GM18499 (cell line): ENCODE data around the gene BEST3.

Source experiments
- ATAC-seq: cut with Tn5 transposase; IDR thresholded peaks from one replicate; pipeline ENCODE4 v1.9.1; 2021; ENCODE audit warnings: moderate number of reproducible peaks; ENCODE audit not compliant: insufficient read depth, unreplicated experiment

The BEST3 gene

DNA sequence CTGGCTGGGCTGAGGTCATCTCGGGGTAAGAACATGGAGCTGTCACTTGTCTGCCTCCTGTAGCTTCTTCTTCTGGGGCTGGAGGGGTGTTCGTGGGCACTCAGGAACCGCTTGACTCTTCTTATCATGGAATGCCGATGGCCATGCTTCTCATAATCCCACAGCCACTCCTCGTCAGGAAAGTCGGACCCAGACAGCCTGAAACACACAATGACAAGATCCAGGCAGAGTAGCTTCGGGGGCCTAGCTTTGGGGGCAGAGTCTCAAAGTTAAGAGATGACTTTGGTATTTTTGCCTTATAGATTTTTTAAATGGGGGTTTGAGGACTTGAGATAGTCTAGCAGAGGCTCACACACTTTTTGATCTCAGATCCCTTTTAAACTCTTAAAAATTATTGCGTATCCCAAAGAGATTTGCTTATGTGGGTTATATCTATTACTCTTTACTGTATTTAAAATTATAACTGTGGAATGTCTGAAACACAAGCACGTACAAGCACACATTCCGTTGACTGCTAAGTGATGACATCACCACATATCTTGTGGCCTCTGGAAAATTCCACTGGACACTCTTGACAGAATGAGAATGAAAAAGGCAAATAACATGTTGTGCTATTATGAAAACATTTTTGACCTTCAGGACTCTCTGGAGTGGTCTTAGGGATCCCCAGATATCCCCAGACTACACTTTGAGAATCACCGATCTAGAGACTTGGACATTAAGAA lies 43.3 kb downstream of the BEST3 start:
- no peak for ATAC-seq

DNA sequence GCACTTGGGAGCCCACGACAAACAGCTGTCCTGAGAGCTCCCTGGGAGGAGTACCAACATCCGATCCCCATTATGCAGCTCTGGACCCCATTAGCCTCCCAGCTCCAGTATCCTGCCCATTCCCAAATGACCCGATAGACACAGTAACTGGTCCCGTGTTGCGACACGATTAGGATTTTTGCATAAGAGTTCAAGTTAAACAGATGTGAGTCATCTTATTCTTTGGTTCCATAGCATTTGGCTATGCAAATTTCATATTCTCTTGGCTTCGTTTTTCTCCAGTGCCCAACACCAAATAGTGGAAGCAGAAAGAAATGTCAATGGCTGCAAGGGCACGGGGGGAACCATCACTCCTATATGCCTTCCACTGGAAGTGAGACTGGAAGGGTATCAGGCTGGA lies 45.4 kb downstream of the BEST3 start:
- no peak for ATAC-seq

DNA sequence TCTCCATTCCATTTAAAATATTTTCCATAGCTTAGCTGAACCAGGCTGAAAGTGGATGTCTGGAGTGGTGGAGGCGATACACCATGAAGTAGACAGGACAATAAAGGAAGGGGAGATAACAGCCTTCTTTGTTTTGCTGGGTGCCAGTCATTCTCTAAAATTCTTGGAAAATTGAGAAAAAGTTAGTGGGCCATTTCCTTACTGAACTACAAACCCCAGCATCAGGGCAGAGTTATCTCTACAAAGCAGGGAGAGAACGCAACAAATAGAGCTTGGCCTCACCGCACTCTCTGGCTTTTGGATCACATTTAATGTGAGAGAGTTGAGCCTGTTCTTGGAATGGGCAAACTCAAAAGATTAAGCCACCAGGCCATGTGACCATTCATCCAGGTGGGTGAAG lies 47.2 kb downstream of the BEST3 start:
- no peak for ATAC-seq

DNA sequence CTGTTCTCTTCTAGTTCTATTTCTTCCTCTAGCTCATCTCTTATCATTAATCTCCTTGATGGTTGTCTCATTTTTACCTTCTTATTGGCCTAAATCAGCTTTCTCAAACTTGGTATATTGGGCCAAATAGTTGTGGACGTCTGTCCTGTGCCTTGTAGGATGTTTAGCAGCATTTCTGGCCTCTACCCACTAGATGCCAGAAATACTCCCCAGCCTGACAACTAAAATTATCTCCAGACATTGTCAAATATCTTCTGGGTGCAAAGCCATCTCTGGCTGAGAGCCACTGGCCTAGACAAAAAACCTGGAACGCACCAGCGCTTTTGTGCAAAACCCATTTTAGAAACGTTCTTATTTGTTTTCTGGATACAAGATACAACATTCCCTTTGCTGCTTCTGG lies 49.6 kb downstream of the BEST3 start:
- no peak for ATAC-seq

DNA sequence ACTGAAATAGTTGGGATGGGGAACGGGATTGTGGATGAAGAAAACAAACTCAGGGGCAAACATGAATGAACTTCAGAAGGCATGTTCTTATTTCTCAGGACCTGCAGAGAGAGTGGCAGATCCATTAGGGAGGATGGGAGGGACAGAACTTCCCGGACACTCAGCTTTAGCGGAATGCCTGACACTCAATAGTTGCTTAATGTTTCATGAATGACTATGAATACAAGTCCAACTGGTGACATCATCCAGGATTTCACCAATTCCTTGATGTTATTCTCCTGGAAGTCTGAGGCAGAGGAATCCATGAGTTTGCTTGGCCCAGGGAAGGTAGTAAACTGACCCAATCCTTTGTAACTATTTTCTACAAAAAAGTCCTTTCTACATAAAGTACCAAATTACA lies 50.6 kb downstream of the BEST3 start:
- ATAC-seq: no peak

DNA sequence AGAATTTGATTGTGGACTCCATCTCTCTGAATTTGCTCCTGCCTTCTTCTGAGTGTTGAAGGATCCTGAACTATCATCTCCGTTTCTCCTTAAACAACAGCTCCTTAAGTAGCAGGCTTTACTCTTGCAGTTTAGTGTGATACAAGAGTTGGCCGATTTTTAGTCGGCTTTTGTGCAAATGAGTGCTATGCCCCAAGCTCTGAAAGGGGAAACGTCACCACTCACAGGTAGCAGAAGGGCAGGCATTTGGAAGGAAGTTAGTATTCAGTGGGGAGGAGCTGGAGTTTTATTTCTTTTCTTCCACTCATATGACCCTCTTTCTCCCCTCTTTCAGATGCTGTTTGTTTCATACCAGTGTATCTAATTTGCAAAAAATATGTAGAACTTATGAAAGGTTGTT lies 51.9 kb downstream of the BEST3 start:
- no peak for ATAC-seq

DNA sequence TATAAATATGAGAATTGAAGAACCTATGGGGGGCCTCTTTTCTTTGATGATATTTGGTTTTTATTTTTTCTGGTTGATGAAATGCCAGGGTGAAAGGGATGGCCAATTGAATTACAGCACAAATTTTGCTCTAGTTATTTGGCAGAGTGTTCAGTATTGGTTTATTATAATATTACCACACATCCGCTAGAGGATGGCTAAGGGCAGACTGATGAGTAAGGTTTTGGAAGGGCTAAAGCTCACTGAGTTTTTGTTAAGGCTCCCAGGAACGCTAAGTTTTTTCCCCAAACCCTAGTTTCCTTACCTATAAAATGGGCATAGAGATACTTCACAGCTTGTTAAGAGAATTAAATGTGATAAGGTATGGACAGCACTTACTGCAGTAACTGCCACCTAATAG lies 54.1 kb downstream of the BEST3 start:
- ATAC-seq: no peak

DNA sequence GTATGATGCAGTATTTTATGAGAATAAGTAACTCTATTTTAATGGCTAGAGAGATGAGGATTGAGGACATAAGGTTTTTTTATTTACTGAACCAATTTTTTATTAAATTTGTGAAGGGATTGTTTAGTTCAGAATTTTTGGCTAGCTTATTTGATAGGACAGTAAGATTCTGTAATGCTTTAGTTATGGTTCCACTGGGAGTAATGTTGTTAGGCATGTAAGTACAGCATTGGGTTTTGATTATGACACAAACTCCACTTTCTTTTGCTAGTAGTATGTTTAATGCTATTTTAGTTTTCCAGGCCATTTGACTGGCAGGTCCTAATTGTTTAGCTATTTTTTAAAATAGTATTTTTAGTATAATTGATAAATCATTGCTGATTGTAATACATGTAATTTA lies 54.6 kb downstream of the BEST3 start:
- ATAC-seq: no peak

DNA sequence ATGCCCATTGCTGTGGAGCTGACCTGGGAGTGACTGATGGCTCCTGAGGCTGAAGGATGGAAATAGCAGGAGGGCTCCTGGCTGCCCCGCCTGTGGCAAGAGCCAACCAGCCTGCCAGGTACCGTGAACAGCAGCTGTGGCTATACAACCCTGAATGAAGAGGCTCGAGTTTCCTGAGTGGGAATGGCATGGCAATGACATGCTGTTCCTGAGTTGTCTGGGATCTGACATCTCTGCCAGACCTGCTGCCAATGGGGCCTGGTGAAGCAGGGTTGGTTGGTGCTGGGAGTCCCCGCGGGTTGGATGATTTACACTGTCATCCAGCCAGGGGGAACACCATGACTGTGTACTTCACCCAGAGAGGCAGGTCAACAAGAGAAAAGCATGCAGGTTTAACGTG lies 56.6 kb downstream of the BEST3 start:
- ATAC-seq: no peak

DNA sequence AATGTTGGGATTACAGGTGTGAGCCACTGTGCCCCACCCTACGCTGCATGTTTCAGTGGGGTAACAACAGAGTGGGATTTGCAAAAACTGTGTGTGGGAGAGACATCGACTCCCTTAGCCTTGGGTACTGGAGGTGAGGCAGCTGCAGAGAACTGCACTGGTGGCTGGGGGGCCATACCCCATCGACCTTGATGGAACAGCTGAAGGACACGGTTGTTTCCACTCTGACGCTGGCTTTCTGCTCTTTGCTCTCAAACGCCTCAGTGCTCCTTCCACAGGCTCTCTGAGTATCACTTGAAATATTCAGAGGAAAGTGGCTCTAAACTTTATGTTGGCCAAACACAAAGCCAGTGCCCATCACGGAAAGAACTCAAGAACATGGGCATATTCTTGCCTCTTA lies 57.6 kb downstream of the BEST3 start:
- no peak for ATAC-seq

DNA sequence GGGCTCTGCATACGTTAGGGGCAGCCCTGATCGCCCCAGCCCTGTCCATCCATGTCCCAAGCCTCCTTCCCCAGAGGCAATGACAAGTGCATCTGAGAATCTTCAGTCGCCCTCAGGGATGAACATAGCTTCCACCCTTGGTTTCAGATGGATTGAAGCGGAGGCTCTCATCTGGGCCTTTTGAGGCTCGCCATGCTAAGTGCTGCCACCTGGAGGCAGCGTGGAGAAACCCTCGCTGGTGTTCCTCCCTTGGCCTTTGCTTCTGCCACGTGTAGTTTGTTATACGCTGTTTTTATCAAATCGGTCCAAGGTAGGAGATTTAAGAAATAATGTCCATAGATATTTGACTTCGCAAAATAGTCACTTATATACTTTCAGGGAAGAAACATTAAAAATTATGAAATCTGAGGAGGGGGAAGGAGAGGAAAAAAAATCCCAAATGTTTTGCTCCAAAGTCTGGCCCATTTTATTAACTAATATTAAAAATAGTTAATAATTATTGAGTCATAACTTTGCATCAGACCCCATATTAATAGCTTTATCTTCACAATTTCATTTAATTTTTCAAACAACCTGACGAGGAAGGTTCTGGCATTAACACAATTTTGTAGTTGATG lies 59.6 kb downstream of the BEST3 start:
- ATAC-seq: no peak

DNA sequence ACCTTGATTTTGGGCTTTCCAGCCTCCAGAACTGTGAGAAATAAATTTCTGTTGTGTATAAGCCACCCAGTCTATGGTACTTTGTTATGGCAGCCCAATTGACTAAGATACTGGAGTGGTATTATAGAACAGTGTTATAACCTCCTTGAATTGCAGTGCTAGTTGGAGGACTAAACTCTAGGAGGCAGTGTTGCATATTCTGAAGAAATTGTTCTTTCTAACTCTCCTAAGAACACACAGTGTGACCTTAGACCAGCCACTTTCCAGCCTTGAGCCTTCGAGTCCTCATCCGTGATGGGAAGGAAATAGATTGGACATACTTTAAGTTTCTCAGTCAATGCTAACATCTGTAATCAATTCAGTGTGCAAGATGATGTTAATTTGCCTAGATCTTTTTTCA lies 66.0 kb downstream of the BEST3 start:
- no peak for ATAC-seq

DNA sequence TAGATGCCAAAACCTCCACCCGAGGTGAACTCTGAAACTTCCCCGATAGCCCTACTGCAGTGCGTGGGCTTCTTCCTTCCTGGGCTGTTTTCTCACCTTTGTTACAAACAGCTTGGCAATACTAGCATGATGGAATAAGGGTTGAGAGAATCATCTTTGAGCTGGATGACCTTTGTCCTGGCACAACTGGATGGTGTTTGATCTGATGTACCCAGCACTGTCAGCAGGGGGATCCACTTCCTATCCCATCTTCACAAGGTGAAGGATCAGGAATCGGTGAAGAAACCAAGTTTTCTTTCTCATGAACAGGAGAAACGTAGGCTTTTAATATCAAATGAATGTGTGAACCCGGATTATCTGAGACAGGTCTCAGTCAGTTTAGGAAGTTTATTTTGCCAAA lies 68.9 kb downstream of the BEST3 start:
- no peak for ATAC-seq

DNA sequence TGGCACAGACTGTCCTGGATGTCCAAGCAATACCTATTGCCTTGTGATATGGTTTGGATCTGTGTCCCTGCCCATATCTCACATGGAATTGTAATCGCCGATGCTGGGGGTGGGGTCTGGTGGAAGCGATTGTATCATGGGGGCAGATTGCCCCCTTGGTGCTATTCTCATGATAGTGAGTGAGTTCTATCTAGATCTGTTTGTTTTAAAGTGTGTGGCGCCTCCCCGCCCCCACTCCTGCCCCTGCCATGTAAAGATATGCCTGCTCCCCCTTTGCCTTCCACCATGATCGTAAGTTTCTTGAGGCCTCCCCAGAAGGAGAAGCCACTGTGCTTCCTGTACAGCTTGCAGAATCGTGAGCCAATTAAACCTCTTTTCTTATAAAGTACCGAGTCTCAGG lies 71.6 kb downstream of the BEST3 start:
- no peak for ATAC-seq

DNA sequence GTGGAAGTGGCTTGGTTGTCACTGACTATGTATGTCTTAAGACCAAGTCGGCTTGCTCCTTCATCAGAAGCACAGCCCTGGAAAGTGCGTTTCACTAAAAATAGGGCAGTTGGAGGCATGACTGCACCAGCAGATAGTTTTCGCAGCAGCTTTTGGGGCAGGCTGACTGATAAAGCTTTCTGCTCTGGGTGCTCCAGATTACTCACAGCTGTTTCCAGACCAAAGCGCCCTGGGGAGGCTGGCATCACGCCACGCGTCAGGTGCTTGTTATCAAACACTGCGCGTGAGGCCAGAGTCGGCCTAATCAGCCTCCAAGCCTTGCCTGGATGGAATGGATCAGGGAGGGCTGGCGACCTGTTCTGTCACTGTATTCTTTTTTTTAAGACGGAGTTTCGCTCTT lies 75.1 kb downstream of the BEST3 start:
- ATAC-seq: no peak

DNA sequence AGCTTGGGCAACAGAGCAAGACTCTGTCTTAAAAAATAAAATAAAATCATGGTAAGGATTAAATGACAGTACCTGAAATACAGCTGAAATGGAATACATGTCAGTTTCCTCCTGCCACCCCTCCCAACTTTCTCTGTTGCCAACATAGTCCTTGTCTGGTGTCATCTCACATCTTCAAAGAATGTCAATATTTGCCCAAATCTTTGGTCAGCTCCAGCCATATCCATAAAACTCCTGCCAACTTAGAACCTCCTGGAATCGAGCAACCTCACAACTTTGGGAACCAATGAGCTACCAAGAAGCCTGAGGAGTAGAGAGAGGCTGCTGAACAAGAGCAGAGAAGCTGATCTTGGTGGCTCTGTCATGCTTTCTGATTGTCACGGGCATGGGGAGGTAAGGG lies 77.6 kb downstream of the BEST3 start:
- no peak for ATAC-seq

DNA sequence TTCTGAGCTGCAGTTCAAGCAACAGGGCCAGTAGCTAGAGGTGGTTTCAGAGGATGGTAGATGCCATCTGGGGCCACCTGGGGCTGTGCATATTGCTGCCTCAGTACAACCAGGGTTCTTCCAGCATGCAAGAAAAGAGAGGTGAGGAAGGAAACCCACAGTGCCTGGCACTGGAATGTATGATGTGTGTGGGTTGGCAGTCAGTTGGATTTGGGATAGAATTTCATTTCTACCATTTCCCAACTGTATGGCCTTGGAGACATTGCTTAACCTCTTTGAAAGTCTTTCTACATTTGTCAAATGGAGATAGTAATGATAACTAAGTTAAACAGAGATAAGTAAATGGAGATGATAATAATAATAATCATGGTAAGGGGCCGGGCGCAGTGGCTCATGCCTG lies 78.2 kb downstream of the BEST3 start:
- ATAC-seq: no peak

DNA sequence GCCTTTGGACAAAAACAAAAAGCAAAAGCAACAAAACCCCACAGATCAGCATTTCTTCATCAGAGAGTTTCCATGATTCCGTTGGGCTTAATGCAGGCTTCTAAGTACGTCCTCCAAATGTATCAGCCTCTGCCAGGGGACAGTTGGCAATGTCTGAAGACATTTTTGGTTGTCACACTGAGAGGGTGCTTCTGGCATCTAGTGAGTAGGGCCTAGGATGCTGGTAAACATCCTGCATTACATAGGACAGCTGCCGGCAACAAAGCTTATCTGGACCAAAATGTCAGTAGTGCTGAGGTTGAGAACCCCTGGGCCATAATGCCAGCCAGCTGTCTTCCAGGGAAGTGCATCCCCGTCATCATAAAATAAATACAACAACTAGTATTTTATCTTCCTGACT lies 79.0 kb downstream of the BEST3 start:
- ATAC-seq: no peak

DNA sequence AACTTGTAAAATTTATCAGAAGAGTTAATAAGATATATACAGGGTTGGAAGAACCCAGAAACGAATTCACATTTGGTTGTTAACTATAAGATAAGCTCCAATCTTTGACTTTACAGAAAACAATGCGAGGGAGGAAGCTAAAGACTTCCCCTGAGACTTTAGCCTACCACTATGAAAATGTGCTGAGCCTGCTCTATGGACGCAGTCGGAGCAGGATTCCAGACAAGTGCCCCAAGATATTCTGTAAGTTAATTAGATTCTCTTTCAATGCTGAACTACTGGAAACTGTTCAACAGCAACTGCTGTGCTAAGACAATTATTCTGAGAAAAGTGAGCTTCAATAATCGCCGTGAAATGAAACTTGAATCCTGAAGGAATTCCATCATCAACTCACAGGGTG lies 80.1 kb downstream of the BEST3 start:
- ATAC-seq: no peak

DNA sequence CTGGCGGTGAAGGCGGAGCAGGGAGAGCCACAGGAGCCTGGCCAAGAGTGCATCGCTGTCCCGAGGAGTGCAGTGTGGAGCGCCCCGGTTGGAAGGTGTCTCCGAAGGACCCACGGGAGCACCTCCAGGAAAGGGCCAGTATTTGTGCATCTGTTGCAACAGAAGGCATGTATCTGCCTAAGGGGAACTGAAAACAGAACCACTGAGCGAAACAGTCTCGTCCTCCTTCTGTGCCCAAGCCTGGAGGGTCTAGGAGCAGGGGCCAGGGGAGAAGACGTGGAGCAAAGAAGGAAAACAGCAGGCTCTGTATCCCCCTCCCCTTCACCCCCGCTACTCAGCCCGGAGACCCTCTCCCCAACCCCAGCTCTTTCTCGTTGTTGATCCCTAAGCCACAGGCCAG lies 83.1 kb downstream of the BEST3 start:
- no peak for ATAC-seq

DNA sequence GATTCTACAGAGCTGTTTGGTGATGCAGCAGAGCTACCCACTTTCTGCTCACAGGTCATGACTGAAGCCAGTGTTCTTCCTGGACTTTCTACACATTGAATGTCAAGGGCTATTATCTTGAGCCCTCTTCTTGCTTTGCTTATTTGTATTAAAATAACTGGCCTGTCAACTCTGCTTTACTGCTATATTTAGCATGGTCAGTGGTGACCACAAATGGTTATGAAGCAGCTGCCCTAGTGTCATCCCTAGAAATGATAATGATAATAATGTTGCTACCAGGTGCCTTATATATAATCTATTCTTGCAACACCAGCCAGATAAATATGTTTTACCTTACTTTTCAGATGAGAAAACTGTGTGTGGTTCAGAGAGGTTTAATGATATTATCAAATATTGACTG lies 85.8 kb downstream of the BEST3 start:
- no peak for ATAC-seq

DNA sequence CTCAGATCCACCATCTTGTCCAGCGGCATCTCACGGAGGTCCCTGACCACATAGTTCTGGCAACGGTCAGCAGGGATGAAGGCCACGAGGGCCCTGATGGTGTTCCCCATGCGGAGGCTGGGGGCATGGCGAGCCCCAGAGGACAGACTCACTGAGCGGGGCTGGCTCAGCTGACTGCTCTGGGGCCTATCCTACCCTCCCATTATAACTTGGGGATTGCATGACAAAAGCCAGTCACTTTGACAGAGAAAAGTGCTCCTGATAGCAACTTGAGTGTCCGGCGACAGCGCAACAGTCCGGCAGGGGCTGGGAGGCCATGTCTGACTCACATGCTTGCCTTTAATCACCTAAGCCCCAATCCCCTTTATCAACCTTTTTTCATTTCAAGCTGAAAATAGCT lies 88.4 kb downstream of the BEST3 start, which contains the start of gene LRRC10:
Gene LRRC10 (minus strand): TSS at position 179 of the 400 bp plus-strand sequence. CDS start 69 bp downstream, at position 110.
- no peak for ATAC-seq
